ENCODE results near the gene PRXL2B.

PRXL2B gene

DNA sequence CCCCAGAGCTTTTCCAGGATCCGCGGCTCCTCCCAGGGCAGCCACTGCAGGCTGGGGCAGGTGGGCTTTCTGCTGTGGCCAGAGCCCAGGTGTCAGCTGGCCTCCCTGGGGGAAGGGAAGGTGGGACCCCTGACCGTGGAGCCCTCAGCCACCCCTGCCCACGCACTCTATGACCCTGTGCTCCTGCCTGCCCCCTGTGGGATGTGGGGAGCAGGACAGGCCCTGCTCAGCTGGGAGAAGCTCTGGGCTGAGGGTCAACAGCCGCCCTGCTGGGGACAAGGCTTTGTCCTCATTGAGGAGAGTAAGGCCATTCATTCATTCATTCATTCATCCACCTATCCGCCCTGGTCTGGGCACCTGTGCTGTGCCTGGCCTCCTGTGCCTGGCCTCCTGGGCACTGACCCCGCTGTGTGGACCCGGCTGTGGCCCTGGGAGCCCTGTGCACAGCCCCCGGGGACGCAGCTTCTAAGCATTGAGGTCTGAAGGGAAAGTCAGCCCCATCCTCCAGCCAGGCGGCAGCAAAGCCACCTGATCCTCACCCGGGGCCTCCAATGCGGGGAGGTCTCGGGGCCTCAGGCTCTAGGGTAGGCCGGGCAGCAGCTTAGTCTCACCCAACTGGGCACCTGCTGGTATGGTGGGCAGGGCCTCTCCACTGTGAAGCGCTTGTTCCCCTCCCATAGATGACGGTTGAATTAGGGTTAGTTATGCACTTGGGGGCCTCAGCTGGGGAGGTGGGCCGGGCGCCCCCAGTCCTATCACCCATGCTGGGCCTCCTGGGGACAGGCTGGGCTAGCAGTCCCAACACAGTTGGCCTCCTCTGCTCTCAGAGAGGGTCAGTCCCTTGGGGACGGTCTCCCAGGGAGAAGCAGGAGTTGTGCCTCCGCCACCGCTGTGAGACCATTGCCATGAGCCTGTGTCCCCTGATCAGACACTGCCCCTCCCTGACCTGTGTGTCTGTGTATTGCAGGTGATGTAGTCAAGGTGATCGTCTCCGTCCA lies 24.4 kb upstream of the PRXL2B start:
- no peak for DNase-seq (ENCODE audit: low read depth)
- TF ChIP-seq, protein P1, sequence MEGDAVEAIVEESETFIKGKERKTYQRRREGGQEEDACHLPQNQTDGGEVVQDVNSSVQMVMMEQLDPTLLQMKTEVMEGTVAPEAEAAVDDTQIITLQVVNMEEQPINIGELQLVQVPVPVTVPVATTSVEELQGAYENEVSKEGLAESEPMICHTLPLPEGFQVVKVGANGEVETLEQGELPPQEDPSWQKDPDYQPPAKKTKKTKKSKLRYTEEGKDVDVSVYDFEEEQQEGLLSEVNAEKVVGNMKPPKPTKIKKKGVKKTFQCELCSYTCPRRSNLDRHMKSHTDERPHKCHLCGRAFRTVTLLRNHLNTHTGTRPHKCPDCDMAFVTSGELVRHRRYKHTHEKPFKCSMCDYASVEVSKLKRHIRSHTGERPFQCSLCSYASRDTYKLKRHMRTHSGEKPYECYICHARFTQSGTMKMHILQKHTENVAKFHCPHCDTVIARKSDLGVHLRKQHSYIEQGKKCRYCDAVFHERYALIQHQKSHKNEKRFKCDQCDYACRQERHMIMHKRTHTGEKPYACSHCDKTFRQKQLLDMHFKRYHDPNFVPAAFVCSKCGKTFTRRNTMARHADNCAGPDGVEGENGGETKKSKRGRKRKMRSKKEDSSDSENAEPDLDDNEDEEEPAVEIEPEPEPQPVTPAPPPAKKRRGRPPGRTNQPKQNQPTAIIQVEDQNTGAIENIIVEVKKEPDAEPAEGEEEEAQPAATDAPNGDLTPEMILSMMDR (IDR thresholded peaks at IDR 0.05; ENCODE audit: insufficient read depth, low read depth, low read length, missing control alignments), result peak; percentile 65
- H3K4me3 ChIP-seq (ENCODE audit: low read depth, low read length), result no peak overlapping the region

DNA sequence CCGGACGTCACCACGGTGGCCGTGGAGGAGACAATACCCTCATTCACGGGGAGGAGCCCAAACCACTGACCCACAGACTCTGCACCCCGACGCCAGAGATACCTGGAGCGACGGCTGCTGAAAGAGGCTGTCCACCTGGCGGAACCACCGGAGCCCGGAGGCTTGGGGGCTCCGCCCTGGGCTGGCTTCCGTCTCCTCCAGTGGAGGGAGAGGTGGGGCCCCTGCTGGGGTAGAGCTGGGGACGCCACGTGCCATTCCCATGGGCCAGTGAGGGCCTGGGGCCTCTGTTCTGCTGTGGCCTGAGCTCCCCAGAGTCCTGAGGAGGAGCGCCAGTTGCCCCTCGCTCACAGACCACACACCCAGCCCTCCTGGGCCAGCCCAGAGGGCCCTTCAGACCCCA lies 23.4 kb upstream of the PRXL2B start:
- DNase-seq (ENCODE audit: low read depth), result no peak
- no peak overlapping the region for H3K4me3 ChIP-seq (ENCODE audit: low read depth, low read length)
- TF ChIP-seq, protein P1 (IDR thresholded peaks at IDR 0.05; ENCODE audit: insufficient read depth, low read depth, low read length, missing control alignments), result no peak

DNA sequence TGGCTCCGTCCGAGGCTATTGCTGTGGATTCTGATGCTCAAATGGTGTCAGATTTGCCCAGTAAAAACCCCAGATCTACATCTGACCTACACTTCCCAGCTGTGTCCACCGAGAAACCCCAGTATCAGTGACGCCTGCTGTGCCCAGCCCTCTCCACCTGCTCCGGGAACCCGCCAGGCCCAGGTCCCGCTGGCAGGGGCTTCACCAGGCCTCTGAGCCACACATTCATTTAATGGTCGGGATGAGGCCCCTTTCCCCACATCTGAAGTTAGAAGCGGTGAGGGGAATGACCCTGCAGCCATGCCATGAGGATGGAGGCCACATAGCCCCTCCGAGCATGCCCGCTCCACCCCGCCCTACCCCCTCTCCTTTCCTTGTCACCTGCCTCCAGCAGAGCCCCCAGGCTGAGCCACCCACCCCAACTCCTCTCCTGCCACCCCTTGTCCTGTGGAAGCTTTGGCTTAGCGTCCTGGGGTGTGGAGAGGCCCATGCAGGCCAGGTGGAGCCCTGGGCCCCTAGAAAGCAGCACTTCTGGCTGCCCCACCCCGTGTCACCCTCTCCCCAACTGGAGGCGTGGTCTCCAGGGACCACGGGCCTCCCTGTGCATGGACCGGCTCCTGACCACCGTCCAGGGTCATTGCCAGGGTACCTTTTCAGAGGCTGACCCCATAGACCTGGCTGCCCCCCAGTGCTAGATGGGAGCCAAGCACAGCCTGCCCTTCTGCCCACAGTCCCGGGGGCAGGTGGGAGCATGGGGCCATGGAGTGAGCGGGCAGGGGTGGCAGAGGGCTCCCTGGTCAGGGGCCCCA lies 22.4 kb upstream of the PRXL2B start:
- DNase-seq (ENCODE audit: low read depth), result no peak
- H3K4me3 ChIP-seq (ENCODE audit: low read depth, low read length), result no peak overlapping the region
- TF ChIP-seq, protein P1 (IDR thresholded peaks at IDR 0.05; ENCODE audit: insufficient read depth, low read depth, low read length, missing control alignments), result no peak

DNA sequence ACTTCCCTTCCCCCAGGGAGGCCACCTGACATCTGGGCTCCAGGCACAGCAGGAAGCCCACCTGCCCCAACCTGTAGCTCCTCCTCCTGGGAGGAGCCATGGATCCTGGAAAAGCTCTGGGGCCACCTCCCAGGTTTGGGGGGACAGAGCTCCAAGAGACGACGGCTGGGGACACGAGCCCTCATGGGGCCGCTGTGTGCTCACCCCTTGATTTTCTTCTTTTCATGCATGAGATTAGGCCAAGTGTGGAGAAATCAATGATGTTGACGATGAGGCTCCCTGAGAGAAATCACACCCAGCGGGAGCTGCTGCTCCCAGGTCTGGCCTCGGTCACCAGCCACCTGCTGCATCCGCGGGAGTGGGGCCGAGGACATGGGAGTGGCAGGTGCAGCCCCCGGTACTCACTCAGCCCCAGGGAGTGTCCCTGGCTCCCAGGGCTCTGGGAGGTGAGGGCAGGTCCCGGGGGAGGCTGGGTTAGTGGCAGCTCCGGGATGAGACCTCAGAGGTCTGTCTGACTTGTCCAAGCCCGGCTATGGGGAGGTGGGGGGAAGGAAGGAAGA lies 21.7 kb upstream of the PRXL2B start:
- no peak overlapping the region for H3K4me3 ChIP-seq (ENCODE audit: low read depth, low read length)
- DNase-seq (ENCODE audit: low read depth), result no peak

DNA sequence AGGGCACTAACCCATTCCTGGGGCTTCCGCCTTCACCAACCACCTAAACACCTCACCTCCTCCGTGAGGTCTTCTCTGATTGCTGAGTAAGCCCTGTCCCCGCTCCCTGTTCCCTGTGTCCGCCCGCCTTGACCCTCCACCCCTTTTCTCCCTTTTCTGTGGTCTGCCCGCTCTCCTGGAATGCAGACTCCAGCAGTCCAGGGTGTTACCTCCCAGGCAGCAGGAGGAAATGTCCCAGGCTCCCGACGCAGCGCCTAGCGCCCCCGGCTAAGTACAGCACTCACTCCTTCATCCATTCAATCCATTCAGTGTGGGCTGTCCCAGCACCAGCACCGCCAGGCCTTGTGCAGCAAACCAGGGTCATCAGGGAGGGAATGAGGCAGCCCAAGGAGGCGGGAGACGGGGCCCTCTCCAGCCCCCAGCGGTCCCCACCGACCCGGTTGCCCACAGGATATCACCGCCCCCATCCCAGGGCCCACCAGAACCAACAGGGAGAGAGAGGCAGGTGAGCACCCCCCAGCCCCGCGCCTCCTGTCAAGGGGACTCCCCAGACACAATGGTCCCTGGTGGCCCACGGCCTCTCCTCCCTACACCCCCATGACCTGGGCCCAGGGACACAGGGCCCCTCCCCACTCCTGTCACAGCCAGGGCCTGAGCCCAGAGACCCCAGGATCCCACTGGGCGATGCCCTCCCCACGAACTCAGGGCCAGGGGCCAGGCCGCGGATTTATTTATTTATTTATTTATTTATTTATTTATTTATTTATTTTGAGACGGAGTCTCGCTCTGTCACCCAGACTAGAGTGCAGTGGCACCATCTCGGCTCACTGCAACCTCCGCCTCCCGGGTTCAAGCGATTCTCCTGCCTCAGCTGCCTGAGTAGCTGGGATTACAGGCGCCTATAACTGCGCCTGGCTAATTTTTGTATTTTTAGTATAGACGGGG lies 20.2 kb upstream of the PRXL2B start:
- H3K4me3 ChIP-seq (ENCODE audit: low read depth, low read length), result no peak overlapping the region
- DNase-seq (ENCODE audit: low read depth), result no peak
- TF ChIP-seq, protein P1 (IDR thresholded peaks at IDR 0.05; ENCODE audit: insufficient read depth, low read depth, low read length, missing control alignments), result no peak

More for the DNA sequence above, 21.7 kb upstream of the PRXL2B start:
- TF ChIP-seq, protein P1 (IDR thresholded peaks at IDR 0.05; ENCODE audit: insufficient read depth, low read depth, low read length, missing control alignments), result no peak
